WTC11 (cell line): Measurements from ENCODE around the gene CRYZ.

Source experiments
- CREM ChIP-seq: sonication (generic); formaldehyde crosslinking; IDR thresholded peaks from 2 replicates; pipeline ENCODE4 v1.8.1; 2022; ENCODE audit warnings: mild to moderate bottlenecking, missing genetic modification reagents, moderate library complexity
- CTCF ChIP-seq: fragments of 200-600 bp; IDR thresholded peaks from 2 replicates; pipeline ENCODE4 v1.8.0; 2022; ENCODE audit warnings: antibody characterized with exemption
- E2F1 ChIP-seq: sonication (generic); formaldehyde crosslinking; IDR thresholded peaks from 2 replicates; pipeline ENCODE4 v1.8.0; 2022; ENCODE audit warnings: mild to moderate bottlenecking, missing genetic modification reagents
- FOXJ3 ChIP-seq: sonication (generic); formaldehyde crosslinking; IDR thresholded peaks from 2 replicates; pipeline ENCODE4 v1.9.0; 2021; ENCODE audit warnings: missing genetic modification reagents, mild to moderate bottlenecking, borderline replicate concordance
- MLX ChIP-seq: sonication (generic); formaldehyde crosslinking; IDR thresholded peaks from 2 replicates; pipeline ENCODE4 v1.8.1; 2023; ENCODE audit warnings: mild to moderate bottlenecking, missing genetic modification reagents, moderate library complexity
- SMAD4 ChIP-seq: sonication (generic); formaldehyde crosslinking; IDR thresholded peaks from 2 replicates; pipeline ENCODE4 v1.8.0; 2022; ENCODE audit warnings: mild to moderate bottlenecking, missing genetic modification reagents

- no peak for TF ChIP-seq CREM
- no peak for TF ChIP-seq SMAD4 (CRISPR knock-in tag)
- no peak for TF ChIP-seq FOXJ3 (CRISPR knock-in tag)
- TF ChIP-seq CTCF, result peak; percentile 33; the same call in 1 of the 2 replicates
- TF ChIP-seq E2F1, result no peak
- TF ChIP-seq MLX (CRISPR knock-in tag), result no peak
These were observed 39.2 kb upstream of the CRYZ start for GRCh38 chr1:74771913-74772515.
